Right atrium auricular region (tissue), 2 donors: ENCODE measurements around the gene CYP11A1. TPM values are rescaled to one million over a fixed set of nuclear protein-coding genes. Genes with fewer than 3 reads are reported as not detected.
A peak's percentile ranks its signal among the peaks of the same experiment; 100 is the strongest.

Source experiments
- DNase-seq: peaks from one replicate; pipeline ENCODE4 v3.0.0-alpha.2; 2019; ENCODE audit warnings: low spot score
- H3K27ac ChIP-seq, 2 donors: fragments of 200-600 bp; sonication (generic); 1 replicate in 1 of 2; 2 replicates in 1 of 2; pipeline ENCODE4 v1.5.1; 2016 to 2019
- H3K27me3 ChIP-seq, 2 donors: fragments of 200-600 bp; sonication (generic); one replicate each; pipeline versions ENCODE4 v1.5.1 to v1.6.0; 2017 to 2019
- H3K36me3 ChIP-seq: fragments of 200-600 bp; sonication (generic); one replicate; pipeline ENCODE4 v1.5.1; 2016
- H3K4me1 ChIP-seq, 2 donors: fragments of 200-600 bp; sonication (generic); one replicate each; pipeline versions ENCODE4 v1.5.1 to v1.6.0; 2017 to 2019
- H3K4me3 ChIP-seq, 2 donors: fragments of 200-600 bp; sonication (generic); 1 replicate in 1 of 2; 2 replicates in 1 of 2; pipeline ENCODE4 v1.5.1; 2017 to 2019; ENCODE audit warnings: mild to moderate bottlenecking in 1 of 2, moderate library complexity in 1 of 2
- H3K9me3 ChIP-seq, 2 donors: fragments of 200-600 bp; sonication (generic); one replicate each; pipeline ENCODE4 v1.5.1; 2019
- total RNA-seq, 2 donors: library from RNA; depleted of rRNA; stranded (reverse); fragments of >200 nt; gene quantifications; one replicate each; pipeline ENCODE4 v1.1.0, GENCODE V29; 2016
- TF ChIP-seq, protein P1 (sequence below), 2 donors: fragments of 200-600 bp; sonication (generic); IDR thresholded peaks; one replicate each; pipeline ENCODE4 v1.5.1; 2019; ENCODE audit warnings: antibody characterized with exemption in 2 of 2

CYP11A1 gene
- total RNA-seq, 2 donors from 2014 or later, result 0.71 to 1.0 TPM

- DNase-seq, result no peak
- Histone ChIP-seq H3K4me1 (peaks cover 0 to 62% of the 10 kb centered on the region in 2 donors), H3K9me3 (no peaks in the 10 kb centered on the region)
Observed at GRCh38 chr15:74316141-74316540, 51.3 kb downstream of the CYP11A1 start.

GRCh38 chr15:74315626-74316025 is 51.8 kb downstream of the CYP11A1 start:
- Histone ChIP-seq H3K9me3 (no peaks in the 10 kb centered on the region), H3K4me1 (peaks cover 0 to 62% of the 10 kb centered on the region in 2 donors), H3K27me3 (no peaks in the 10 kb centered on the region), H3K36me3 (no peaks in the 10 kb centered on the region), H3K4me3 (no peak overlapping the region), H3K27ac (peak overlapping the region; percentile 35 to 83)
- no peak for DNase-seq
- TF ChIP-seq, protein P1, sequence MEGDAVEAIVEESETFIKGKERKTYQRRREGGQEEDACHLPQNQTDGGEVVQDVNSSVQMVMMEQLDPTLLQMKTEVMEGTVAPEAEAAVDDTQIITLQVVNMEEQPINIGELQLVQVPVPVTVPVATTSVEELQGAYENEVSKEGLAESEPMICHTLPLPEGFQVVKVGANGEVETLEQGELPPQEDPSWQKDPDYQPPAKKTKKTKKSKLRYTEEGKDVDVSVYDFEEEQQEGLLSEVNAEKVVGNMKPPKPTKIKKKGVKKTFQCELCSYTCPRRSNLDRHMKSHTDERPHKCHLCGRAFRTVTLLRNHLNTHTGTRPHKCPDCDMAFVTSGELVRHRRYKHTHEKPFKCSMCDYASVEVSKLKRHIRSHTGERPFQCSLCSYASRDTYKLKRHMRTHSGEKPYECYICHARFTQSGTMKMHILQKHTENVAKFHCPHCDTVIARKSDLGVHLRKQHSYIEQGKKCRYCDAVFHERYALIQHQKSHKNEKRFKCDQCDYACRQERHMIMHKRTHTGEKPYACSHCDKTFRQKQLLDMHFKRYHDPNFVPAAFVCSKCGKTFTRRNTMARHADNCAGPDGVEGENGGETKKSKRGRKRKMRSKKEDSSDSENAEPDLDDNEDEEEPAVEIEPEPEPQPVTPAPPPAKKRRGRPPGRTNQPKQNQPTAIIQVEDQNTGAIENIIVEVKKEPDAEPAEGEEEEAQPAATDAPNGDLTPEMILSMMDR (IDR thresholded peaks at IDR 0.05), result no peak

More at GRCh38 chr15:74316141-74316540, 51.3 kb downstream of the CYP11A1 start:
- Histone ChIP-seq H3K27me3 (no peaks in the 10 kb centered on the region), H3K36me3 (no peaks in the 10 kb centered on the region), H3K4me3 (no peak overlapping the region), H3K27ac (peak overlapping the region; percentile 35 to 83)
- TF ChIP-seq, protein P1 (IDR thresholded peaks at IDR 0.05), result no peak

GRCh38 chr15:74314795-74315438 is 52.5 kb downstream of the CYP11A1 start:
- peaks cover 0 to 56% of the 10 kb centered on the region in 2 donors for H3K4me1 ChIP-seq
- DNase-seq, result no peak

GRCh38 chr15:74313889-74314288 is 53.6 kb downstream of the CYP11A1 start:
- DNase-seq, result no peak
- H3K4me1 ChIP-seq, result peaks cover 0 to 45% of the 10 kb centered on the region in 2 donors
- H3K9me3 ChIP-seq, result no peaks in the 10 kb centered on the region
- no peaks in the 10 kb centered on the region for H3K36me3 ChIP-seq
- TF ChIP-seq, protein P1 (IDR thresholded peaks at IDR 0.05), result no peak
- no peak overlapping the region for H3K27ac ChIP-seq
- no peak overlapping the region for H3K4me3 ChIP-seq
- no peaks in the 10 kb centered on the region for H3K27me3 ChIP-seq

More at GRCh38 chr15:74314795-74315438, 52.5 kb downstream of the CYP11A1 start:
- Histone ChIP-seq H3K9me3 (no peaks in the 10 kb centered on the region), H3K27me3 (no peaks in the 10 kb centered on the region), H3K27ac (peak overlapping the region in 1 of 2 donors; percentile 35), H3K36me3 (no peaks in the 10 kb centered on the region), H3K4me3 (no peak overlapping the region)
- TF ChIP-seq, protein P1 (IDR thresholded peaks at IDR 0.05), result no peak

- TF ChIP-seq, protein P1 (IDR thresholded peaks at IDR 0.05), result no peak
- H3K27ac ChIP-seq, result no peak overlapping the region
- H3K4me1 ChIP-seq, result peaks cover 0 to 35% of the 10 kb centered on the region in 2 donors
- H3K9me3 ChIP-seq, result no peaks in the 10 kb centered on the region
- H3K4me3 ChIP-seq, result no peak overlapping the region
- no peak for DNase-seq
- no peaks in the 10 kb centered on the region for H3K36me3 ChIP-seq
- H3K27me3 ChIP-seq, result no peaks in the 10 kb centered on the region
Observed at GRCh38 chr15:74312445-74313007, 54.9 kb downstream of the CYP11A1 start.
